ENCODE data around the gene ZBED3. TPM values are rescaled to one million over a fixed set of nuclear protein-coding genes. Genes with fewer than 3 reads are reported as not detected.

ZBED3 gene
- total and polyA plus RNA-seq, 2 donors (not counting 1 experiment from before 2014, with no cell fraction given): 0.30 to 1.2 TPM

DNA sequence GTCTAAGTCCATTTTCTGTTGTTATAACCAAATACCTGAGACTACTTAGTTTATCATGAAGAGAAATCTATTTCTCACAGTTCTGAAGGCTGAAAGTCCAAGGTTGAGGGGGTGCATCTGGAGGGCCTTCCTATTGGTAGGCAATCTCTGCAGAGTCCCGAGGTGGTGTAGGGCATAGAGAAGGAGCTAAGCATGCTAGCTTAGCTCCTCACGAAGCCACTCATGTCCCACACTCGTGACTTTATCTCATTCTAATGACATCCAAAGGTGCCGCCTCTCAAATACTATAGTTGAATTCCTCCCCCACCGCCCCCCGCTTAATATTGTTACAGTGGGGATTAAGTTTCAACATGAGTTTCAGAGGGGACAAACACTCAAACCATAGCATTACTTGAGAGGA is 36.0 kb upstream of the ZBED3 start:
- no peak for TF ChIP-seq EZH2 (IDR thresholded peaks at IDR 0.05; ENCODE audit: borderline replicate concordance, insufficient read depth, low read depth, low read length, poor library complexity, severe bottlenecking)
- TF ChIP-seq, protein P1, sequence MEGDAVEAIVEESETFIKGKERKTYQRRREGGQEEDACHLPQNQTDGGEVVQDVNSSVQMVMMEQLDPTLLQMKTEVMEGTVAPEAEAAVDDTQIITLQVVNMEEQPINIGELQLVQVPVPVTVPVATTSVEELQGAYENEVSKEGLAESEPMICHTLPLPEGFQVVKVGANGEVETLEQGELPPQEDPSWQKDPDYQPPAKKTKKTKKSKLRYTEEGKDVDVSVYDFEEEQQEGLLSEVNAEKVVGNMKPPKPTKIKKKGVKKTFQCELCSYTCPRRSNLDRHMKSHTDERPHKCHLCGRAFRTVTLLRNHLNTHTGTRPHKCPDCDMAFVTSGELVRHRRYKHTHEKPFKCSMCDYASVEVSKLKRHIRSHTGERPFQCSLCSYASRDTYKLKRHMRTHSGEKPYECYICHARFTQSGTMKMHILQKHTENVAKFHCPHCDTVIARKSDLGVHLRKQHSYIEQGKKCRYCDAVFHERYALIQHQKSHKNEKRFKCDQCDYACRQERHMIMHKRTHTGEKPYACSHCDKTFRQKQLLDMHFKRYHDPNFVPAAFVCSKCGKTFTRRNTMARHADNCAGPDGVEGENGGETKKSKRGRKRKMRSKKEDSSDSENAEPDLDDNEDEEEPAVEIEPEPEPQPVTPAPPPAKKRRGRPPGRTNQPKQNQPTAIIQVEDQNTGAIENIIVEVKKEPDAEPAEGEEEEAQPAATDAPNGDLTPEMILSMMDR (IDR thresholded peaks at IDR 0.05): no peak
- intact Hi-C loops (cut with micrococcal nuclease): no loop called here
- CTCF ChIA-PET: interaction anchor here (1.4 kb wide), 1 partner anchor 22 kb away, joined by 3 read pairs; no protein-coding TSS in a partner anchor

DNA sequence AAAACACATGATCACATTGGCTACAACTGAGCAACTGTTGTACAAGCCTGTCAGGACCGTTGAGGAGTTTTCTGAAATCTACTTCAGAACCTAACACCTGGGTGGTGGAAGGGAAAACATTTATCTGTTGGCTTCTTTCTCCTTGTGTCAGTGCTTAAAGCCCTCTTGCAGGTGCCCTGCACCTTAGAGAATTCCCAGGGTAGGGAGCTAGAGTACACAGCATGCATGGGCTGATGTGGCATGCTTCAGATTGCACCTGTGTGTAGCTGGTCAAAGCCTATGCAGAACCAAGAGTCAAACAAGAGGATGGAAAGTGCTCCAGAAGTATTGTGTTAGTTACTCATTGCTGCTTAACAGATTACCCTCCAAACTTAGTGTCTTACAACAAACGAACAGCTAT is 33.6 kb upstream of the ZBED3 start:
- intact Hi-C loops (cut with micrococcal nuclease): no loop called here
- Mint-ChIP-seq H3K9me3 (ENCODE audit: insufficient read depth) (no peaks in the 10 kb centered on the region), H3K27ac (no peak overlapping the region), H3K4me3 (no peak overlapping the region), H3K4me1 (no peaks in the 10 kb centered on the region), H3K27me3 (no peaks in the 10 kb centered on the region)
- no peaks in the 10 kb centered on the region for H3K9me3 ChIP-seq (ENCODE audit: control extremely low read depth in 1 of 3, control insufficient read depth in 2 of 3, insufficient read depth in 1 of 3, low read length in 2 of 3)
- no peak overlapping the region for H2AFZ ChIP-seq (ENCODE audit: insufficient read depth, low read depth, low read length, poor library complexity, severe bottlenecking)
- ATAC-seq (ENCODE audit: low read depth): no peak
- H3K27me3 ChIP-seq (replicated peaks in 1 of 4; ENCODE audit: control extremely low read depth in 1 of 4, control insufficient read depth in 3 of 4, insufficient read depth in 4 of 4, low read length in 3 of 4): no peaks in the 10 kb centered on the region
- WGBS (ENCODE audit: insufficient coverage): 90% methylated on average over 1 of the region's 2 CpGs
- no peaks in the 10 kb centered on the region for H3K4me1 ChIP-seq (ENCODE audit: control insufficient read depth in 2 of 2, insufficient read depth in 2 of 2, low read length in 2 of 2)
- H3K4me3 ChIP-seq (ENCODE audit: control extremely low read depth in 1 of 5, extremely low read depth in 1 of 5, insufficient read depth in 1 of 5, low read depth in 2 of 5, low read length in 4 of 5): no peak overlapping the region
- H3K36me3 ChIP-seq (replicated peaks in 1 of 2; ENCODE audit: control extremely low read depth in 1 of 2, control insufficient read depth in 1 of 2, extremely low read depth in 1 of 2, insufficient read depth in 2 of 2, low read length in 1 of 2): no peaks in the 10 kb centered on the region
- H3K4me2 ChIP-seq (replicated peaks; ENCODE audit: low read depth, low read length, poor library complexity, severe bottlenecking): no peak overlapping the region
- H3K27ac ChIP-seq (ENCODE audit: low read length in 2 of 2): no peak overlapping the region
- no peaks in the 10 kb centered on the region for H4K20me1 ChIP-seq (ENCODE audit: control insufficient read depth, insufficient read depth, low read length, poor library complexity, severe bottlenecking)
- POLR2A ChIA-PET: no interaction called here
- TF ChIP-seq, protein P1 (IDR thresholded peaks at IDR 0.05): no peak
- no peak for TF ChIP-seq EZH2 (IDR thresholded peaks at IDR 0.05; ENCODE audit: borderline replicate concordance, insufficient read depth, low read depth, low read length, poor library complexity, severe bottlenecking)
- no peak overlapping the region for H3K9ac ChIP-seq (ENCODE audit: low read length)
- H3K79me2 ChIP-seq (ENCODE audit: control insufficient read depth, insufficient read depth, low read length): no peaks in the 10 kb centered on the region
- CTCF ChIA-PET: interaction anchor here (0.7 kb wide), 1 partner anchor 11 kb away, joined by 3 read pairs; no protein-coding TSS in a partner anchor
- no peak for DNase-seq

More for the DNA sequence above, 36.0 kb upstream of the ZBED3 start:
- Histone ChIP-seq H3K27me3 (replicated peaks in 1 of 4; ENCODE audit: control extremely low read depth in 1 of 4, control insufficient read depth in 3 of 4, insufficient read depth in 4 of 4, low read length in 3 of 4) (no peaks in the 10 kb centered on the region), H2AFZ (ENCODE audit: insufficient read depth, low read depth, low read length, poor library complexity, severe bottlenecking) (no peak overlapping the region), H3K4me1 (ENCODE audit: control insufficient read depth in 2 of 2, insufficient read depth in 2 of 2, low read length in 2 of 2) (no peaks in the 10 kb centered on the region), H3K4me2 (replicated peaks; ENCODE audit: low read depth, low read length, poor library complexity, severe bottlenecking) (no peak overlapping the region), H3K9ac (ENCODE audit: low read length) (no peak overlapping the region), H4K20me1 (ENCODE audit: control insufficient read depth, insufficient read depth, low read length, poor library complexity, severe bottlenecking) (no peaks in the 10 kb centered on the region), H3K79me2 (ENCODE audit: control insufficient read depth, insufficient read depth, low read length) (no peaks in the 10 kb centered on the region), H3K9me3 (ENCODE audit: control extremely low read depth in 1 of 3, control insufficient read depth in 2 of 3, insufficient read depth in 1 of 3, low read length in 2 of 3) (no peaks in the 10 kb centered on the region), H3K27ac (ENCODE audit: low read length in 2 of 2) (no peak overlapping the region), H3K36me3 (replicated peaks in 1 of 2; ENCODE audit: control extremely low read depth in 1 of 2, control insufficient read depth in 1 of 2, extremely low read depth in 1 of 2, insufficient read depth in 2 of 2, low read length in 1 of 2) (no peaks in the 10 kb centered on the region), H3K4me3 (ENCODE audit: control extremely low read depth in 1 of 5, extremely low read depth in 1 of 5, insufficient read depth in 1 of 5, low read depth in 2 of 5, low read length in 4 of 5) (no peak overlapping the region)
- POLR2A ChIA-PET: no interaction called here
- Mint-ChIP-seq H3K9me3 (ENCODE audit: insufficient read depth) (no peaks in the 10 kb centered on the region), H3K4me1 (no peaks in the 10 kb centered on the region), H3K27me3 (no peaks in the 10 kb centered on the region), H3K4me3 (no peak overlapping the region), H3K27ac (no peak overlapping the region)
- DNase-seq (no peak), ATAC-seq (ENCODE audit: low read depth) (no peak)
- no CpG with 5 or more reads among the region's 6 CpGs for WGBS (ENCODE audit: insufficient coverage)

Measured in B cell (primary cell).